Ishikawa (cell line): ENCODE measurements around the gene TPCN2.

Experiments
- CEBPB ChIP-seq: IDR thresholded peaks from 2 replicates; pipeline ENCODE4 v1.6.1; 2012
- EP300 ChIP-seq: IDR thresholded peaks from 2 replicates; pipeline ENCODE4 v1.6.1; 2012; ENCODE audit warnings: borderline replicate concordance
- RAD21 ChIP-seq: IDR thresholded peaks from 2 replicates; pipeline ENCODE4 v1.6.1; 2012; ENCODE audit warnings: low read depth
- TAF1 ChIP-seq: IDR thresholded peaks from 2 replicates; pipeline ENCODE4 v1.6.1; 2012; ENCODE audit warnings: low read depth, mild to moderate bottlenecking
- YY1 ChIP-seq: IDR thresholded peaks from 2 replicates; pipeline ENCODE4 v1.6.1; 2012; ENCODE audit warnings: low read depth
- TF ChIP-seq, protein P1 (sequence below): IDR thresholded peaks from 2 replicates; pipeline ENCODE4 v1.6.1; 2012
- TF ChIP-seq, protein P2 (sequence below): IDR thresholded peaks from 2 replicates; pipeline ENCODE4 v1.6.1; 2012
- TF ChIP-seq, protein P3 (sequence below): IDR thresholded peaks from 2 replicates; pipeline ENCODE4 v1.6.1; 2012; ENCODE audit warnings: low read depth, mild to moderate bottlenecking

DNA sequence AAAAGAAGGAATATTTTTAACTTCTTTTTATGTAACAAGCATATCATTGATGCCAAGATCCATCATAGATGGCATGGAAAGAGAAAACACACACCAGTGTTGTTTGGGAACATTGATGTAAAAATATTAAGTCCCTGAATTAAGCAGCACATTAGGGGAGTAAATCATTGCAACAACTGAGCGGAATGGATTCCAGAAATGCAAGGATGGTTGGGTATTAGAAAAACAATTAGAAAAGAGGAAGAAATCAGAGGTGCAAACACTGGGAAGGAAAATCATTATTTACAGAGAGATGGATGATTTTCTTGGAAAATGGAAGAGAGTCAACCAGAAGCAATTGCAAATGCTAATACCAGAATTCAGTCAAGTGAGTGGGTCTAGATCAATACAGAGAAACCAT is 115.1 kb downstream of the TPCN2 start:
- TF ChIP-seq TAF1 = no peak
- no peak for TF ChIP-seq CEBPB
- no peak for TF ChIP-seq RAD21
- no peak for TF ChIP-seq YY1
- TF ChIP-seq, protein P1, sequence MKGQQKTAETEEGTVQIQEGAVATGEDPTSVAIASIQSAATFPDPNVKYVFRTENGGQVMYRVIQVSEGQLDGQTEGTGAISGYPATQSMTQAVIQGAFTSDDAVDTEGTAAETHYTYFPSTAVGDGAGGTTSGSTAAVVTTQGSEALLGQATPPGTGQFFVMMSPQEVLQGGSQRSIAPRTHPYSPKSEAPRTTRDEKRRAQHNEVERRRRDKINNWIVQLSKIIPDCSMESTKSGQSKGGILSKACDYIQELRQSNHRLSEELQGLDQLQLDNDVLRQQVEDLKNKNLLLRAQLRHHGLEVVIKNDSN = no peak
- TF ChIP-seq, protein P2, sequence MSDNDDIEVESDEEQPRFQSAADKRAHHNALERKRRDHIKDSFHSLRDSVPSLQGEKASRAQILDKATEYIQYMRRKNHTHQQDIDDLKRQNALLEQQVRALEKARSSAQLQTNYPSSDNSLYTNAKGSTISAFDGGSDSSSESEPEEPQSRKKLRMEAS = no peak
- TF ChIP-seq, protein P3, sequence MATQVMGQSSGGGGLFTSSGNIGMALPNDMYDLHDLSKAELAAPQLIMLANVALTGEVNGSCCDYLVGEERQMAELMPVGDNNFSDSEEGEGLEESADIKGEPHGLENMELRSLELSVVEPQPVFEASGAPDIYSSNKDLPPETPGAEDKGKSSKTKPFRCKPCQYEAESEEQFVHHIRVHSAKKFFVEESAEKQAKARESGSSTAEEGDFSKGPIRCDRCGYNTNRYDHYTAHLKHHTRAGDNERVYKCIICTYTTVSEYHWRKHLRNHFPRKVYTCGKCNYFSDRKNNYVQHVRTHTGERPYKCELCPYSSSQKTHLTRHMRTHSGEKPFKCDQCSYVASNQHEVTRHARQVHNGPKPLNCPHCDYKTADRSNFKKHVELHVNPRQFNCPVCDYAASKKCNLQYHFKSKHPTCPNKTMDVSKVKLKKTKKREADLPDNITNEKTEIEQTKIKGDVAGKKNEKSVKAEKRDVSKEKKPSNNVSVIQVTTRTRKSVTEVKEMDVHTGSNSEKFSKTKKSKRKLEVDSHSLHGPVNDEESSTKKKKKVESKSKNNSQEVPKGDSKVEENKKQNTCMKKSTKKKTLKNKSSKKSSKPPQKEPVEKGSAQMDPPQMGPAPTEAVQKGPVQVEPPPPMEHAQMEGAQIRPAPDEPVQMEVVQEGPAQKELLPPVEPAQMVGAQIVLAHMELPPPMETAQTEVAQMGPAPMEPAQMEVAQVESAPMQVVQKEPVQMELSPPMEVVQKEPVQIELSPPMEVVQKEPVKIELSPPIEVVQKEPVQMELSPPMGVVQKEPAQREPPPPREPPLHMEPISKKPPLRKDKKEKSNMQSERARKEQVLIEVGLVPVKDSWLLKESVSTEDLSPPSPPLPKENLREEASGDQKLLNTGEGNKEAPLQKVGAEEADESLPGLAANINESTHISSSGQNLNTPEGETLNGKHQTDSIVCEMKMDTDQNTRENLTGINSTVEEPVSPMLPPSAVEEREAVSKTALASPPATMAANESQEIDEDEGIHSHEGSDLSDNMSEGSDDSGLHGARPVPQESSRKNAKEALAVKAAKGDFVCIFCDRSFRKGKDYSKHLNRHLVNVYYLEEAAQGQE = no peak
- TF ChIP-seq EP300 = no peak
